ENCODE measurements around the gene PLOD1.

GRCh38 chr1:11970441-11971185, 36.1 kb downstream of the PLOD1 start:
- no peak for TF ChIP-seq CTCF (conservative IDR thresholded peaks at IDR 0.05; ENCODE audit: low read depth in 2 of 2)
- no peak for TF ChIP-seq EZH2phosphoT487 (IDR thresholded peaks at IDR 0.05; ENCODE audit: unreplicated experiment)
